VCaP (cell line): ENCODE results near the gene GATA2.

ENCODE experiments used
- H3K27ac ChIP-seq: fragments of 450-650 bp; 2 replicates; pipeline ENCODE4 v1.5.1; 2017
- CTCF ChIP-seq: fragments of 450-650 bp; conservative IDR thresholded peaks from 2 replicates; pipeline ENCODE4 v1.5.1; 2017; ENCODE audit warnings: mild to moderate bottlenecking, moderate library complexity

GATA2 gene

GRCh38 chr3:128452120-128452519 lies 40.9 kb downstream of the GATA2 start:
- no peak for TF ChIP-seq CTCF

GRCh38 chr3:128449111-128449638 lies 43.8 kb downstream of the GATA2 start:
- no peak for TF ChIP-seq CTCF
- H3K27ac ChIP-seq = no peak overlapping the region

More at GRCh38 chr3:128452120-128452519, 40.9 kb downstream of the GATA2 start:
- H3K27ac ChIP-seq = no peak overlapping the region

GRCh38 chr3:128448491-128448890 lies 44.5 kb downstream of the GATA2 start:
- H3K27ac ChIP-seq = no peak overlapping the region
- no peak for TF ChIP-seq CTCF

GRCh38 chr3:128447561-128448013 lies 45.4 kb downstream of the GATA2 start:
- no peak overlapping the region for H3K27ac ChIP-seq
- TF ChIP-seq CTCF = no peak

- no peak overlapping the region for H3K27ac ChIP-seq
- TF ChIP-seq CTCF = no peak
Observed at GRCh38 chr3:128446821-128447220, 46.2 kb downstream of the GATA2 start.

- no peak for TF ChIP-seq CTCF
- no peak overlapping the region for H3K27ac ChIP-seq
Observed at GRCh38 chr3:128445357-128445756, 47.6 kb downstream of the GATA2 start.

GRCh38 chr3:128443771-128444170 lies 49.2 kb downstream of the GATA2 start:
- no peak overlapping the region for H3K27ac ChIP-seq
- no peak for TF ChIP-seq CTCF

GRCh38 chr3:128442949-128443348 lies 50.1 kb downstream of the GATA2 start:
- H3K27ac ChIP-seq = no peak overlapping the region
- no peak for TF ChIP-seq CTCF
